BJ (cell line): ENCODE measurements around the gene WDR49. TPM values are rescaled to one million over a fixed set of nuclear protein-coding genes. Genes with fewer than 3 reads are reported as not detected.

Experiments
- CTCF ChIA-PET: fragments of 350-600 bp; formaldehyde crosslinking; extraction: SDS; loops from one replicate; lab custom pipeline; 2021; ENCODE audit warnings: antibody characterized with exemption, inconsistent platforms; lab: Yijun Ruan, JAX
- POLR2A ChIA-PET: fragments of 300-600 bp; sonication (Branson Sonifier 250); formaldehyde crosslinking; extraction: SDS; loops from one replicate; lab custom pipeline; 2021; ENCODE audit warnings: antibody characterized with exemption; lab: Charles Lee
- DNase-seq: peaks from one replicate; pipeline ENCODE4 v3.0.0-alpha.2; 2011; ENCODE audit warnings: low read depth
- H3K27me3 ChIP-seq: 2 replicates; pipeline ENCODE4 v1.6.0; 2011; ENCODE audit warnings: low read length; ENCODE audit not compliant: control insufficient read depth, insufficient read depth
- H3K36me3 ChIP-seq: 2 replicates; pipeline ENCODE4 v1.5.1; 2011; ENCODE audit warnings: low read length; ENCODE audit not compliant: control insufficient read depth, insufficient read depth
- H3K4me3 ChIP-seq: 2 replicates; pipeline ENCODE4 v1.5.1; 2011; ENCODE audit warnings: low read depth, mild to moderate bottlenecking, control low read depth, low read length
- polyA plus RNA-seq: library from polyadenylated mRNA; depleted of rRNA; stranded (reverse); fragments of >200 nt; gene quantifications from 2 replicates; pipeline ENCODE4 v1.2.3, GENCODE V29; 2011
- TF ChIP-seq, protein P1 (sequence below): IDR thresholded peaks from 2 replicates; pipeline ENCODE4 v1.5.1; 2011; ENCODE audit warnings: low read depth, mild to moderate bottlenecking, control low read depth, inconsistent platforms, low read length, moderate library complexity; ENCODE audit not compliant: insufficient read depth

WDR49 gene
- polyA plus RNA-seq, 1 experiment: not detected

- CTCF ChIA-PET: no interaction called here
Observed at GRCh38 chr3:167507954-167508353, 145.8 kb downstream of the WDR49 start.

GRCh38 chr3:167502401-167502800 is 151.3 kb downstream of the WDR49 start:
- ChIA-PET POLR2A (no interaction called here), CTCF (no interaction called here)
- TF ChIP-seq, protein P1, sequence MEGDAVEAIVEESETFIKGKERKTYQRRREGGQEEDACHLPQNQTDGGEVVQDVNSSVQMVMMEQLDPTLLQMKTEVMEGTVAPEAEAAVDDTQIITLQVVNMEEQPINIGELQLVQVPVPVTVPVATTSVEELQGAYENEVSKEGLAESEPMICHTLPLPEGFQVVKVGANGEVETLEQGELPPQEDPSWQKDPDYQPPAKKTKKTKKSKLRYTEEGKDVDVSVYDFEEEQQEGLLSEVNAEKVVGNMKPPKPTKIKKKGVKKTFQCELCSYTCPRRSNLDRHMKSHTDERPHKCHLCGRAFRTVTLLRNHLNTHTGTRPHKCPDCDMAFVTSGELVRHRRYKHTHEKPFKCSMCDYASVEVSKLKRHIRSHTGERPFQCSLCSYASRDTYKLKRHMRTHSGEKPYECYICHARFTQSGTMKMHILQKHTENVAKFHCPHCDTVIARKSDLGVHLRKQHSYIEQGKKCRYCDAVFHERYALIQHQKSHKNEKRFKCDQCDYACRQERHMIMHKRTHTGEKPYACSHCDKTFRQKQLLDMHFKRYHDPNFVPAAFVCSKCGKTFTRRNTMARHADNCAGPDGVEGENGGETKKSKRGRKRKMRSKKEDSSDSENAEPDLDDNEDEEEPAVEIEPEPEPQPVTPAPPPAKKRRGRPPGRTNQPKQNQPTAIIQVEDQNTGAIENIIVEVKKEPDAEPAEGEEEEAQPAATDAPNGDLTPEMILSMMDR: no peak

More at GRCh38 chr3:167507954-167508353, 145.8 kb downstream of the WDR49 start:
- POLR2A ChIA-PET: no interaction called here
- H3K27me3 ChIP-seq: no peaks in the 10 kb centered on the region
- H3K4me3 ChIP-seq: no peak overlapping the region
- TF ChIP-seq, protein P1: no peak
- H3K36me3 ChIP-seq: no peaks in the 10 kb centered on the region
- no peak for DNase-seq

DNA sequence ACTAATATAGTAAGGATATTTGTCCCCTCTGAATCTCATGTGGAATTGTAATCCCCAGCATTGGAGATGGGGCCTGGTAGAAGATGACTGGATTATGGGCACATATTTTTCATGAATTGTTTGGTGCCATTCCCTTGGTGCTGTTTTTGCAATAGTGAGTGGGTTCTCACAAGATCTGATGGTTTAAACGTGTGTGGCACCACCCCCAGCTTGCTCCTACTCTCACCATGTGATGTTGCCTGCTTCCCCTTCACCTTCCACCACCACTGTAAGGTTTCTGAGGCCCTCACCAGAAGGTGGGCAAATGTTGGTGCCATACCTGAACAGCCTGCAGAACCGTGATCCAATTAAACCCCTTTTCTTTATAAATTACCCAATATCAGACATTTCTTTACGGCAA is 151.8 kb downstream of the WDR49 start:
- H3K4me3 ChIP-seq: no peak overlapping the region
- no peaks in the 10 kb centered on the region for H3K36me3 ChIP-seq
- TF ChIP-seq, protein P1: no peak
- POLR2A ChIA-PET: no interaction called here
- H3K27me3 ChIP-seq: no peaks in the 10 kb centered on the region
- CTCF ChIA-PET: no interaction called here
- no peak for DNase-seq

More at GRCh38 chr3:167502401-167502800, 151.3 kb downstream of the WDR49 start:
- Histone ChIP-seq H3K4me3 (no peak overlapping the region), H3K27me3 (no peaks in the 10 kb centered on the region), H3K36me3 (no peaks in the 10 kb centered on the region)
- DNase-seq: no peak

GRCh38 chr3:167497903-167498302 is 155.8 kb downstream of the WDR49 start:
- Histone ChIP-seq H3K27me3 (no peaks in the 10 kb centered on the region), H3K36me3 (no peaks in the 10 kb centered on the region), H3K4me3 (no peak overlapping the region)
- POLR2A ChIA-PET: no interaction called here
- TF ChIP-seq, protein P1: no peak
- CTCF ChIA-PET: no interaction called here
- DNase-seq: no peak

DNA sequence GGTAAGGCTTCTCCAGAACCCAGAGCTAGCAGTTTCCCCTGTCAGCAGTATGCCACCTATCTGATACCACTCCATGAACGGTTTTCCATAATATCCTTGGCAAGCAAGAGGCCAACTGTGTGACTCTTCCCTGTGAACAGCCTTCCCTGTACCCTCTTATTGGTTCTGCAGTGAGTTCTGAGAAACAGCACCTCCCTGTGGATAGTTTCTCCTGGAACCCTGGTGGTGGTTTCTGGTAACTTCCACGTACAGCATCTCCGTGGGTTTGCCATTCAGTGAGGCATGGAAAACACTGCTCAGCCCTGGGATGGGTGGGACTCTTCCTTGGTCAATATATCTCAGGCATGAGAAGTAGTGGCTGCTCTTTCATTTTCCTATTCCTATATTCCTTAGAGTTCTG is 160.5 kb downstream of the WDR49 start:
- ChIA-PET POLR2A (no interaction called here), CTCF (no interaction called here)
- no peaks in the 10 kb centered on the region for H3K36me3 ChIP-seq
- H3K27me3 ChIP-seq: no peaks in the 10 kb centered on the region
- no peak for DNase-seq
- H3K4me3 ChIP-seq: no peak overlapping the region
- TF ChIP-seq, protein P1: no peak
